Measurements from ENCODE around the gene SGTB. TPM values are rescaled to one million over a fixed set of nuclear protein-coding genes. Genes with fewer than 3 reads are reported as not detected.

Gene SGTB
- polyA plus RNA-seq, 1 donor (not counting 4 experiments of a cell fraction or from before 2014, with no cell fraction given): 10.4 TPM

- DNase-seq (ENCODE audit: low read depth, low spot score) (no peak), FAIRE-seq (no peak)
- no peaks in the 10 kb centered on the region for H3K79me2 ChIP-seq (ENCODE audit: control insufficient read depth, insufficient read depth, low read length)
- H3K9me3 ChIP-seq (ENCODE audit: control insufficient read depth, low read depth, low read length): no peaks in the 10 kb centered on the region
- H3K36me3 ChIP-seq (ENCODE audit: control insufficient read depth in 2 of 2, extremely low read depth in 1 of 2, insufficient read depth in 2 of 2, low read length in 2 of 2): peaks cover 0 to 2% of the 10 kb centered on the region in 2 experiments
- no peak overlapping the region for H3K4me2 ChIP-seq (ENCODE audit: control insufficient read depth, extremely low read depth, insufficient read depth, low read depth, low read length)
- H3K27me3 ChIP-seq (ENCODE audit: control insufficient read depth, extremely low read depth, insufficient read depth, low read length): no peaks in the 10 kb centered on the region
- TF ChIP-seq EZH2 (IDR thresholded peaks at IDR 0.05; ENCODE audit: low read length) (no peak), CTCF (optimal IDR thresholded peaks at IDR 0.05 in 1 of 3, IDR thresholded peaks at IDR 0.05 in 1 of 3, conservative IDR thresholded peaks at IDR 0.05 in 1 of 3; ENCODE audit: extremely low read depth in 1 of 3, insufficient read depth in 2 of 3, low read length in 3 of 3) (no peak)
- H2AFZ ChIP-seq (ENCODE audit: control insufficient read depth, low read length): no peak overlapping the region
- peaks cover 21% of the 10 kb centered on the region for H3K4me1 ChIP-seq (ENCODE audit: control insufficient read depth, extremely low read depth, insufficient read depth, low read length)
- dilution Hi-C loops (cut with MboI; ENCODE audit: extremely low pct_ligation_motif_present, low sequenced_read_pairs): no loop called here
- H3K4me3 ChIP-seq (ENCODE audit: control insufficient read depth in 2 of 3, extremely low read depth in 1 of 3, insufficient read depth in 2 of 3, low read depth in 1 of 3, low read length in 3 of 3): no peak overlapping the region
- H4K20me1 ChIP-seq (ENCODE audit: control insufficient read depth, extremely low read depth, insufficient read depth, low read length): no peaks in the 10 kb centered on the region
- H3K9me1 ChIP-seq (ENCODE audit: control insufficient read depth, extremely low read depth, insufficient read depth, low read length): no peaks in the 10 kb centered on the region
- H3K27ac ChIP-seq (ENCODE audit: control insufficient read depth, insufficient read depth, low read length): no peak overlapping the region
- H3K9ac ChIP-seq (ENCODE audit: control insufficient read depth, extremely low read depth, insufficient read depth, low read length): no peak overlapping the region
Measured at GRCh38 chr5:65767565-65767964, 45.7 kb upstream of the SGTB start.

- no peaks in the 10 kb centered on the region for H4K20me1 ChIP-seq (ENCODE audit: control insufficient read depth, extremely low read depth, insufficient read depth, low read length)
- no peaks in the 10 kb centered on the region for H3K27me3 ChIP-seq (ENCODE audit: control insufficient read depth, extremely low read depth, insufficient read depth, low read length)
- DNase-seq (ENCODE audit: low read depth, low spot score): no peak
- no peaks in the 10 kb centered on the region for H3K9me1 ChIP-seq (ENCODE audit: control insufficient read depth, extremely low read depth, insufficient read depth, low read length)
- no peak overlapping the region for H3K27ac ChIP-seq (ENCODE audit: control insufficient read depth, insufficient read depth, low read length)
- H3K9me3 ChIP-seq (ENCODE audit: control insufficient read depth, low read depth, low read length): no peaks in the 10 kb centered on the region
- no peak overlapping the region for H3K4me2 ChIP-seq (ENCODE audit: control insufficient read depth, extremely low read depth, insufficient read depth, low read depth, low read length)
- peaks cover 21% of the 10 kb centered on the region for H3K4me1 ChIP-seq (ENCODE audit: control insufficient read depth, extremely low read depth, insufficient read depth, low read length)
- H3K79me2 ChIP-seq (ENCODE audit: control insufficient read depth, insufficient read depth, low read length): no peaks in the 10 kb centered on the region
- no peak for TF ChIP-seq EZH2 (IDR thresholded peaks at IDR 0.05; ENCODE audit: low read length)
- TF ChIP-seq CTCF (optimal IDR thresholded peaks at IDR 0.05 in 1 of 3, IDR thresholded peaks at IDR 0.05 in 1 of 3, conservative IDR thresholded peaks at IDR 0.05 in 1 of 3; ENCODE audit: extremely low read depth in 1 of 3, insufficient read depth in 2 of 3, low read length in 3 of 3): no peak
- H2AFZ ChIP-seq (ENCODE audit: control insufficient read depth, low read length): no peak overlapping the region
- dilution Hi-C loops (cut with MboI; ENCODE audit: extremely low pct_ligation_motif_present, low sequenced_read_pairs): no loop called here
- FAIRE-seq: no peak
- no peak overlapping the region for H3K9ac ChIP-seq (ENCODE audit: control insufficient read depth, extremely low read depth, insufficient read depth, low read length)
- H3K36me3 ChIP-seq (ENCODE audit: control insufficient read depth in 2 of 2, extremely low read depth in 1 of 2, insufficient read depth in 2 of 2, low read length in 2 of 2): peaks cover 0 to 2% of the 10 kb centered on the region in 2 experiments
- no peak overlapping the region for H3K4me3 ChIP-seq (ENCODE audit: control insufficient read depth in 2 of 3, extremely low read depth in 1 of 3, insufficient read depth in 2 of 3, low read depth in 1 of 3, low read length in 3 of 3)
Measured at GRCh38 chr5:65766781-65767180, 44.9 kb upstream of the SGTB start.

Data from keratinocyte (primary cell).